ENCODE measurements around the gene NAA80. TPM values are rescaled to one million over a fixed set of nuclear protein-coding genes. Genes with fewer than 3 reads are reported as not detected.

NAA80 gene
- total RNA-seq, 1 donor from 2014 or later = 6.3 TPM

GRCh38 chr3:50299929-50300680, 900 bp upstream of the NAA80 start:
- TF ChIP-seq EZH2 (IDR thresholded peaks at IDR 0.05; ENCODE audit: insufficient read depth, low read length) = no peak
- TF ChIP-seq, protein P1, sequence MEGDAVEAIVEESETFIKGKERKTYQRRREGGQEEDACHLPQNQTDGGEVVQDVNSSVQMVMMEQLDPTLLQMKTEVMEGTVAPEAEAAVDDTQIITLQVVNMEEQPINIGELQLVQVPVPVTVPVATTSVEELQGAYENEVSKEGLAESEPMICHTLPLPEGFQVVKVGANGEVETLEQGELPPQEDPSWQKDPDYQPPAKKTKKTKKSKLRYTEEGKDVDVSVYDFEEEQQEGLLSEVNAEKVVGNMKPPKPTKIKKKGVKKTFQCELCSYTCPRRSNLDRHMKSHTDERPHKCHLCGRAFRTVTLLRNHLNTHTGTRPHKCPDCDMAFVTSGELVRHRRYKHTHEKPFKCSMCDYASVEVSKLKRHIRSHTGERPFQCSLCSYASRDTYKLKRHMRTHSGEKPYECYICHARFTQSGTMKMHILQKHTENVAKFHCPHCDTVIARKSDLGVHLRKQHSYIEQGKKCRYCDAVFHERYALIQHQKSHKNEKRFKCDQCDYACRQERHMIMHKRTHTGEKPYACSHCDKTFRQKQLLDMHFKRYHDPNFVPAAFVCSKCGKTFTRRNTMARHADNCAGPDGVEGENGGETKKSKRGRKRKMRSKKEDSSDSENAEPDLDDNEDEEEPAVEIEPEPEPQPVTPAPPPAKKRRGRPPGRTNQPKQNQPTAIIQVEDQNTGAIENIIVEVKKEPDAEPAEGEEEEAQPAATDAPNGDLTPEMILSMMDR (IDR thresholded peaks at IDR 0.05; ENCODE audit: insufficient read depth, low read depth, low read length) = no peak
- Histone ChIP-seq H3K9me3 (ENCODE audit: insufficient read depth, low read depth, low read length) (no peaks in the 10 kb centered on the region), H3K79me2 (ENCODE audit: insufficient read depth, low read length) (peaks cover 7% of the 10 kb centered on the region), H3K4me1 (ENCODE audit: insufficient read depth, low read length) (peaks cover 17% of the 10 kb centered on the region), H3K36me3 (ENCODE audit: insufficient read depth, low read length) (no peaks in the 10 kb centered on the region), H4K20me1 (ENCODE audit: insufficient read depth, low read length) (no peaks in the 10 kb centered on the region), H3K9ac (ENCODE audit: low read length) (peak overlapping the region; percentile 78), H3K4me2 (ENCODE audit: low read length) (peak overlapping the region; percentile 91), H2AFZ (ENCODE audit: low read depth, low read length) (peak overlapping the region; percentile 89), H3K27ac (ENCODE audit: low read depth, low read length) (peak overlapping the region; percentile 70), H3K4me3 (ENCODE audit: insufficient read depth, low read depth, low read length) (peak overlapping the region; percentile 61), H3K27me3 (ENCODE audit: insufficient read depth, low read length) (no peaks in the 10 kb centered on the region)
- FAIRE-seq (no peak), DNase-seq (ENCODE audit: low read depth) (peak; percentile 47)
- Mint-ChIP-seq H3K4me1 (ENCODE audit: low read depth, unreplicated experiment) (peaks cover 11% of the 10 kb centered on the region), H3K36me3 (ENCODE audit: low read depth, unreplicated experiment) (no peaks in the 10 kb centered on the region), H3K27ac (ENCODE audit: unreplicated experiment) (peak overlapping the region; percentile 41), H3K9me3 (ENCODE audit: unreplicated experiment) (no peaks in the 10 kb centered on the region), H3K27me3 (ENCODE audit: low read depth, unreplicated experiment) (no peaks in the 10 kb centered on the region), H3K4me3 (ENCODE audit: unreplicated experiment) (peak overlapping the region; percentile 96)

- Histone ChIP-seq H4K20me1 (ENCODE audit: insufficient read depth, low read length) (no peaks in the 10 kb centered on the region), H3K36me3 (ENCODE audit: insufficient read depth, low read length) (no peaks in the 10 kb centered on the region), H3K4me3 (ENCODE audit: insufficient read depth, low read depth, low read length) (peak overlapping the region; percentile 61), H3K27me3 (ENCODE audit: insufficient read depth, low read length) (no peaks in the 10 kb centered on the region), H3K4me1 (ENCODE audit: insufficient read depth, low read length) (peaks cover 17% of the 10 kb centered on the region), H3K9ac (ENCODE audit: low read length) (peak overlapping the region; percentile 78), H3K4me2 (ENCODE audit: low read length) (peak overlapping the region; percentile 91), H3K27ac (ENCODE audit: low read depth, low read length) (peak overlapping the region; percentile 70), H3K9me3 (ENCODE audit: insufficient read depth, low read depth, low read length) (no peaks in the 10 kb centered on the region), H3K79me2 (ENCODE audit: insufficient read depth, low read length) (peaks cover 7% of the 10 kb centered on the region), H2AFZ (ENCODE audit: low read depth, low read length) (peak overlapping the region; percentile 89)
- Mint-ChIP-seq H3K9me3 (ENCODE audit: unreplicated experiment) (no peaks in the 10 kb centered on the region), H3K4me1 (ENCODE audit: low read depth, unreplicated experiment) (peaks cover 8% of the 10 kb centered on the region), H3K4me3 (ENCODE audit: unreplicated experiment) (peak overlapping the region; percentile 96), H3K27me3 (ENCODE audit: low read depth, unreplicated experiment) (no peaks in the 10 kb centered on the region), H3K27ac (ENCODE audit: unreplicated experiment) (peak overlapping the region; percentile 89), H3K36me3 (ENCODE audit: low read depth, unreplicated experiment) (no peaks in the 10 kb centered on the region)
- TF ChIP-seq EZH2 (IDR thresholded peaks at IDR 0.05; ENCODE audit: insufficient read depth, low read length) = no peak
- TF ChIP-seq, protein P1 (IDR thresholded peaks at IDR 0.05; ENCODE audit: insufficient read depth, low read depth, low read length) = no peak
- FAIRE-seq = peak; percentile 37
- DNase-seq (ENCODE audit: low read depth) = no peak
These were observed 378 bp upstream of the NAA80 start for GRCh38 chr3:50299638-50299928.

Data from astrocyte (in vitro differentiated cells and primary cell).